OCI-LY3 (cell line): ENCODE measurements around the gene ZNF267.
"Not testable (repeated sequence)": the region's sequence is repeated elsewhere in the genome, so short reads cannot be mapped to it uniquely, and the experiment has no call there.

ENCODE experiments used
- H2AFZ ChIP-seq: fragments of 200-600, 300-600 bp; shearing (Covaris generic); 2 replicates; pipeline ENCODE4 v1.6.0; 2014; ENCODE audit warnings: antibody characterized with exemption, low read depth, low read length
- H3K27ac ChIP-seq: fragments of 200-600, 300-600 bp; sonication (generic); 2 replicates; pipeline ENCODE4 v1.5.1; 2014; ENCODE audit warnings: mild to moderate bottlenecking, low read length, moderate library complexity, mixed read lengths
- H3K27me3 ChIP-seq: fragments of 200-600, 300-600 bp; sonication (generic); 2 replicates; pipeline ENCODE4 v1.6.1; 2014; ENCODE audit warnings: low read depth, low read length, mixed read lengths
- H3K36me3 ChIP-seq: fragments of 200-600, 300-600 bp; sonication (generic); replicated peaks from 2 replicates; pipeline ENCODE3; 2014; ENCODE audit warnings: low read depth, low read length, mixed read lengths
- H3K4me1 ChIP-seq: fragments of 300-600, 200-600 bp; sonication (generic); 2 replicates; pipeline ENCODE4 v1.6.1; 2014; ENCODE audit warnings: low read length, mixed read lengths
- H3K4me2 ChIP-seq: fragments of 200-600, 300-600 bp; sonication (generic); 2 replicates; pipeline ENCODE4 v1.6.1; 2014; ENCODE audit warnings: low read length, mixed read lengths
- H3K4me3 ChIP-seq: fragments of 300-600, 200-600 bp; sonication (generic); 2 replicates; pipeline ENCODE4 v1.5.1; 2014; ENCODE audit warnings: antibody characterized with exemption, mild to moderate bottlenecking, low read length, moderate library complexity
- H3K79me2 ChIP-seq: fragments of 300-600, 200-600 bp; shearing (Covaris generic); 2 replicates; pipeline ENCODE4 v1.6.1; 2014; ENCODE audit warnings: mild to moderate bottlenecking, low read length, mixed read lengths
- H3K9ac ChIP-seq: fragments of 300-600, 200-600 bp; shearing (Covaris generic); 2 replicates; pipeline ENCODE4 v1.6.0; 2014; ENCODE audit warnings: mild to moderate bottlenecking, low read length, moderate library complexity
- H3K9me3 ChIP-seq: fragments of 200-600, 300-600 bp; shearing (Covaris generic); 2 replicates; pipeline ENCODE4 v1.6.1; 2014; ENCODE audit warnings: low read length, mixed read lengths; ENCODE audit not compliant: insufficient read depth
- H4K20me1 ChIP-seq: fragments of 200-600, 300-600 bp; sonication (generic); 2 replicates; pipeline ENCODE4 v1.6.1; 2016; ENCODE audit warnings: low read length, mixed read lengths; ENCODE audit not compliant: insufficient read depth
- EZH2phosphoT487 ChIP-seq: fragments of 200-600 bp; shearing (Covaris generic); IDR thresholded peaks from 2 replicates; pipeline ENCODE4 v1.6.1; 2018; ENCODE audit warnings: antibody characterized with exemption, mixed run types, low read depth
- TF ChIP-seq, protein P1 (sequence below): fragments of 200-600, 300-600 bp; sonication (generic); IDR thresholded peaks from 2 replicates; pipeline ENCODE4 v1.5.1; 2014; ENCODE audit warnings: antibody characterized with exemption, low read length, low read depth

The ZNF267 gene

DNA sequence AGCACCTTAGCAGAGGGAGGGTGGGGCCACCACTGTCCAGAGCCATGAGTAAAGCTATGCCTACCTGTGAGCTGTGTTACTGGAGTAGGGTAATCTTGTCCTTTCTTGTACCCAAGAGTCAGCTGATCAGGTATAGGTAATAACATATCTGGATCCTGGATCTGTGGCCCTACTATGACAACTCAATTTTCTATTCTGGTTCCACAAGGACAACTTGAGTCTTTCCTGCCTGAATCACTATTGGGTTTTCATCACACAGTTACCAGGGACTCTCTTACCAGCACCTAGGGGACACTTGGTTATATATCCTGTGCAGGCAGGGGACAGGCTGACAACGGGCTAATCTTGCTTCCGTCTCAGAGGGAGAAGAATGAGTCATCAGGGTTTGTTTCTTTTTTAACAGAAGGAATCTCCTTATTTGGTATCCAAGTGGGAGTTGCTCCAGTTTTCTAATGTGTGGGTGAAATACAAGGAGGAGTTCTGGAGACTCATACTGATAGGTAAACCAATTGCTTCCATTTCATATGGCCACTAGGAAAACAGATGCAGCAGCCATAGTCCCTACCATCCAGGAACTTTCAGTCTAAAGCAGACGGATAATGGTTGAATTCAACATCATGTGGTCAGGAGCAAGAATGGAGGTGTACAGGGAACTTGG, 6.8 kb downstream of the ZNF267 start:
- peaks cover 96% of the 10 kb centered on the region for H4K20me1 ChIP-seq
- peak overlapping the region; percentile 98 for H3K4me2 ChIP-seq
- no peak for TF ChIP-seq EZH2phosphoT487
- TF ChIP-seq, protein P1, sequence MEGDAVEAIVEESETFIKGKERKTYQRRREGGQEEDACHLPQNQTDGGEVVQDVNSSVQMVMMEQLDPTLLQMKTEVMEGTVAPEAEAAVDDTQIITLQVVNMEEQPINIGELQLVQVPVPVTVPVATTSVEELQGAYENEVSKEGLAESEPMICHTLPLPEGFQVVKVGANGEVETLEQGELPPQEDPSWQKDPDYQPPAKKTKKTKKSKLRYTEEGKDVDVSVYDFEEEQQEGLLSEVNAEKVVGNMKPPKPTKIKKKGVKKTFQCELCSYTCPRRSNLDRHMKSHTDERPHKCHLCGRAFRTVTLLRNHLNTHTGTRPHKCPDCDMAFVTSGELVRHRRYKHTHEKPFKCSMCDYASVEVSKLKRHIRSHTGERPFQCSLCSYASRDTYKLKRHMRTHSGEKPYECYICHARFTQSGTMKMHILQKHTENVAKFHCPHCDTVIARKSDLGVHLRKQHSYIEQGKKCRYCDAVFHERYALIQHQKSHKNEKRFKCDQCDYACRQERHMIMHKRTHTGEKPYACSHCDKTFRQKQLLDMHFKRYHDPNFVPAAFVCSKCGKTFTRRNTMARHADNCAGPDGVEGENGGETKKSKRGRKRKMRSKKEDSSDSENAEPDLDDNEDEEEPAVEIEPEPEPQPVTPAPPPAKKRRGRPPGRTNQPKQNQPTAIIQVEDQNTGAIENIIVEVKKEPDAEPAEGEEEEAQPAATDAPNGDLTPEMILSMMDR = no peak

DNA sequence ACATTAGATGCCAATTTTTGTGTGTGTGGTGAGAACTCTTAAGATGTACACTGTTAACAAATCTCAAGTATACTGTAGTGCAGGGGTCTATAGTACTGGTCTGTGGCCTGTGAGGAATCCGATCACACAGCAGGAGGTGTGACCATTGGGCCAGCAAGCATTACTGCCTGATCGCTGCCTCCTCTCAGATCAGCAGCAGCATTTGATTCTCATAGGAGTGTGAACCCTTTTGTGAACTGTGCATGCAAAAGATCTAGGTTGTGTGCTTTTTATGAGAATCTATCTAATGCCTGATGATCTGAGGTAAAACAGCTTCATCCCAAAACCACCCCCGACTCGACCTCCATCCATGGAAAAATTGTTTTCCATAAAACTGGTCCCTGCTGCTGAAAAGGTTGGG, 12.6 kb downstream of the ZNF267 start:
- Histone ChIP-seq H3K27me3 (no peaks in the 10 kb centered on the region), H2AFZ (no peak overlapping the region), H3K4me2 (no peak overlapping the region), H4K20me1 (peaks cover 88% of the 10 kb centered on the region), H3K79me2 (peaks cover 98% of the 10 kb centered on the region), H3K4me3 (no peak overlapping the region), H3K9me3 (peaks cover 57% of the 10 kb centered on the region), H3K4me1 (peaks cover 7% of the 10 kb centered on the region; the same call in 1 of the 2 replicates), H3K36me3 (peaks cover 98% of the 10 kb centered on the region), H3K27ac (no peak overlapping the region), H3K9ac (no peak overlapping the region)
- no peak for TF ChIP-seq EZH2phosphoT487
- TF ChIP-seq, protein P1 = no peak

More for the DNA sequence above, 6.8 kb downstream of the ZNF267 start:
- Histone ChIP-seq H3K4me1 (peaks cover 57% of the 10 kb centered on the region), H3K9ac (no peak overlapping the region), H3K4me3 (peak overlapping the region; percentile 25; the same call in 1 of the 2 replicates), H3K79me2 (peaks cover 100% of the 10 kb centered on the region), H2AFZ (no peak overlapping the region), H3K27ac (peak overlapping the region; percentile 45), H3K9me3 (peaks cover 19% of the 10 kb centered on the region; the same call in 1 of the 2 replicates), H3K27me3 (no peaks in the 10 kb centered on the region), H3K36me3 (peaks cover 88% of the 10 kb centered on the region)

DNA sequence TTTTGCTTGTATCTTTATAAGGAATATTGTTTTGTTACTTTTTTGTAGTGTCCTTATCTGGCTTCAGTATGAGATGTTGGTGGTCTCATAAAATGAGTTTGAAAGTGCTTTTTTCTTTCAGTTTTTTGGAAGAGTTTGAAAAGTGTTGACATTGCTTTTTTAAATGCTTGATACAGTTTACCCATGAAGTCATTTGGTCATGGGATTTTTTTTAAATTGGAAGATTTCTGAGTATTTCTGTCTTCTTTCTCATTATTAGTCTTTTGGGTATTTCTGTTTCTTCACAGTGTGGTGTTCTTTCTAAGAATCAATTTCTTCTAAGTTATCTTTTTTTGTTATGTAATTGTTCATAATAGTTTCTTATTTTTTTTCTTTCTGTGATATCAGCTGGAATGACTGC, 15.1 kb downstream of the ZNF267 start:
- Histone ChIP-seq H4K20me1 (peaks cover 73% of the 10 kb centered on the region), H3K79me2 (peaks cover 98% of the 10 kb centered on the region), H3K27me3 (no peaks in the 10 kb centered on the region), H3K36me3 (peaks cover 89% of the 10 kb centered on the region), H3K27ac (no peak overlapping the region), H2AFZ (no peak overlapping the region), H3K4me3 (no peak overlapping the region), H3K9ac (no peak overlapping the region), H3K9me3 (peaks cover 51% of the 10 kb centered on the region), H3K4me2 (no peak overlapping the region), H3K4me1 (peaks cover 19% of the 10 kb centered on the region)
- TF ChIP-seq, protein P1 = no peak
- TF ChIP-seq EZH2phosphoT487 = no peak

DNA sequence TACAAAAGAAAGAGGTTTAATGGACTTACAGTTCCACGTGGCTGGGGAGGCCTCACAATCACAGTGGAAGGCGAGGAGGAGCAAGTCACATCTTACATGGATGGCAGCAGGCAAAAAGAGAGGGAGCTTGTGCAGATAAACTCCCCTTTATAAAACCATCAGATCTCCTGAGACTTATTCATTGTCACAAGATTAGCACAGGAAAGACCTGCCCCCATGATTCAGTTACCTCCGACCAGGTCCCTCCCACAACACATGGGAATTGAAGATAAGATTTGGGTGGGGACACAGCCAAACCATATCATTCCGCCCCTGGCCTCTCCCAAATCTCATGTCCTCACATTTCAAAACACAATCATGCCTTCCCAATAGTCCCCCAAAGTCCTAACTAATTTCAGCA, 18.5 kb downstream of the ZNF267 start:
- not testable (repeated sequence) for H3K27ac ChIP-seq, H3K27me3 ChIP-seq, H3K4me2 ChIP-seq, H3K4me3 ChIP-seq, H3K9ac ChIP-seq, H2AFZ ChIP-seq
- peaks cover 89% of the 10 kb centered on the region for H3K36me3 ChIP-seq
- peaks cover 98% of the 10 kb centered on the region for H3K79me2 ChIP-seq
- H3K4me1 ChIP-seq = peaks cover 21% of the 10 kb centered on the region
- peaks cover 66% of the 10 kb centered on the region for H4K20me1 ChIP-seq
- H3K9me3 ChIP-seq = peaks cover 68% of the 10 kb centered on the region
